ENCODE results near the gene TAF12.

DNA sequence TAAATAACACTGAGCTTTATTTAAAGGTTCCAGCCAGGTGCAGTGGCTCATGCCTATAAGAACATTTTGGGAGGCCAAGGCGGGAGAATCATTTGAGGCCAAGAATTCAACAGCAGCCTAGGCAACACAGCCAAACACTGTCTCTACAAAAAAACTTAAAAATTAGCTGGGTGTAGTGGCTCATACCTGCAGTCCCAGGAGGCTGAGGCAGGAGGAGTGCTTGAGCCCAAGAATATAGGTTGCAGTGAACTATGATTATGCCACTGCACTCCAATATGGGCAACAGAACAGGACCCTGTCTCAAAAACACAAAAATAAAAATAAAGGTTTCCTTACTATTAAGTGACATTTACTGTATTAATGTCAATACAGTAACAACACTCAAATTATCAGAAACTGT, 2.1 kb downstream of the TAF12 start:
- TF ChIP-seq NFIC (IDR thresholded peaks at IDR 0.05; ENCODE audit: borderline replicate concordance) (no peak), JUND (IDR thresholded peaks at IDR 0.05) (no peak), EP300 (IDR thresholded peaks at IDR 0.05; ENCODE audit: borderline replicate concordance in 1 of 2, low read depth in 1 of 2, low read length in 1 of 2) (no peak), GATA2 (CRISPR knock-in tag; IDR thresholded peaks at IDR 0.05) (no peak), MXI1 (IDR thresholded peaks at IDR 0.05; ENCODE audit: low read depth, low read length) (no peak), YY1 (IDR thresholded peaks at IDR 0.05; ENCODE audit: low read depth) (no peak), RCOR1 (IDR thresholded peaks at IDR 0.05; ENCODE audit: low read length) (no peak), EZH2phosphoT487 (IDR thresholded peaks at IDR 0.05; ENCODE audit: borderline replicate concordance, low read depth) (no peak), MAX (IDR thresholded peaks at IDR 0.05; ENCODE audit: low read depth) (no peak), FOXM1 (IDR thresholded peaks at IDR 0.05; ENCODE audit: low read depth) (no peak)
- TF ChIP-seq, protein P1, sequence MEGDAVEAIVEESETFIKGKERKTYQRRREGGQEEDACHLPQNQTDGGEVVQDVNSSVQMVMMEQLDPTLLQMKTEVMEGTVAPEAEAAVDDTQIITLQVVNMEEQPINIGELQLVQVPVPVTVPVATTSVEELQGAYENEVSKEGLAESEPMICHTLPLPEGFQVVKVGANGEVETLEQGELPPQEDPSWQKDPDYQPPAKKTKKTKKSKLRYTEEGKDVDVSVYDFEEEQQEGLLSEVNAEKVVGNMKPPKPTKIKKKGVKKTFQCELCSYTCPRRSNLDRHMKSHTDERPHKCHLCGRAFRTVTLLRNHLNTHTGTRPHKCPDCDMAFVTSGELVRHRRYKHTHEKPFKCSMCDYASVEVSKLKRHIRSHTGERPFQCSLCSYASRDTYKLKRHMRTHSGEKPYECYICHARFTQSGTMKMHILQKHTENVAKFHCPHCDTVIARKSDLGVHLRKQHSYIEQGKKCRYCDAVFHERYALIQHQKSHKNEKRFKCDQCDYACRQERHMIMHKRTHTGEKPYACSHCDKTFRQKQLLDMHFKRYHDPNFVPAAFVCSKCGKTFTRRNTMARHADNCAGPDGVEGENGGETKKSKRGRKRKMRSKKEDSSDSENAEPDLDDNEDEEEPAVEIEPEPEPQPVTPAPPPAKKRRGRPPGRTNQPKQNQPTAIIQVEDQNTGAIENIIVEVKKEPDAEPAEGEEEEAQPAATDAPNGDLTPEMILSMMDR (IDR thresholded peaks at IDR 0.05): peak; percentile 47
- TF ChIP-seq, protein P2, sequence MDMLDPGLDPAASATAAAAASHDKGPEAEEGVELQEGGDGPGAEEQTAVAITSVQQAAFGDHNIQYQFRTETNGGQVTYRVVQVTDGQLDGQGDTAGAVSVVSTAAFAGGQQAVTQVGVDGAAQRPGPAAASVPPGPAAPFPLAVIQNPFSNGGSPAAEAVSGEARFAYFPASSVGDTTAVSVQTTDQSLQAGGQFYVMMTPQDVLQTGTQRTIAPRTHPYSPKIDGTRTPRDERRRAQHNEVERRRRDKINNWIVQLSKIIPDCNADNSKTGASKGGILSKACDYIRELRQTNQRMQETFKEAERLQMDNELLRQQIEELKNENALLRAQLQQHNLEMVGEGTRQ (IDR thresholded peaks at IDR 0.05; ENCODE audit: borderline replicate concordance, low read depth, low read length): no peak
- TF ChIP-seq, protein P3, sequence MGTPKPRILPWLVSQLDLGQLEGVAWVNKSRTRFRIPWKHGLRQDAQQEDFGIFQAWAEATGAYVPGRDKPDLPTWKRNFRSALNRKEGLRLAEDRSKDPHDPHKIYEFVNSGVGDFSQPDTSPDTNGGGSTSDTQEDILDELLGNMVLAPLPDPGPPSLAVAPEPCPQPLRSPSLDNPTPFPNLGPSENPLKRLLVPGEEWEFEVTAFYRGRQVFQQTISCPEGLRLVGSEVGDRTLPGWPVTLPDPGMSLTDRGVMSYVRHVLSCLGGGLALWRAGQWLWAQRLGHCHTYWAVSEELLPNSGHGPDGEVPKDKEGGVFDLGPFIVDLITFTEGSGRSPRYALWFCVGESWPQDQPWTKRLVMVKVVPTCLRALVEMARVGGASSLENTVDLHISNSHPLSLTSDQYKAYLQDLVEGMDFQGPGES (IDR thresholded peaks at IDR 0.05; ENCODE audit: low read depth, low read length): no peak

Data from SK-N-SH (cell line).